ENCODE data around the gene CD109. TPM values are rescaled to one million over a fixed set of nuclear protein-coding genes. Genes with fewer than 3 reads are reported as not detected.

CD109 gene
- total RNA-seq, 1 experiment from 2014 or later, result 1.3 TPM

DNA sequence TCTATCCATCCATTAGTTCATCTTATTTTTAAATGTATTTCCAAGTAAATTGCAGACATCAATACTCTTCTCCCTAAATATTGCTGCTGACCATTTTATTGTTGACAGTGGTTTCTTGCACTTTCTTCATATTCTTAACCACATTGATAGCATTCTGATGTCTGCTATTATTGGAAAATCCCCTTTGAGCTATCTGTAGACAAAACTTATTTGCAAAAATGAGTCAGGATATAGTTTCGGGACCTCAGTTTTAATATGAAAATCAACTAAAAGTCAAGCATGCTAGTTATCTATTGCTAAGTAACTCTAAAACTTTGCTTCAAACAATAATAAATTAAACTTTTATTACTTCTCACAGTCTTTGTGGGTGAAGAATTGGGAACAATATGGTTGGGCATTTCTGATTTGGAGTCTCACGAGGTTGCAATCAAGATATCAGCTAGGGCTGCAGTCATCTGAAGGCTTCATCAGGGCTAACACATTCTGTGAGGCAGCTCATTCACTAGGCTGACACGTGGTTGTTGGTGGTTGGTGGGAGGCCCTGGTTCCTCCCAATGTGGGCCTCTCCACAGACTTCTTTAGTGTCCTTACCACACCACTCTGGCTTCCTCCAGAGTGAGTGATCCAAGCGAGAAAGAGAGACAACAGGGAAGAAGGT is 32.7 kb downstream of the CD109 start:
- Histone ChIP-seq H3K27me3 (ENCODE audit: control insufficient read depth, insufficient read depth, low read length) (no peaks in the 10 kb centered on the region), H3K36me3 (replicated peaks; ENCODE audit: control insufficient read depth, insufficient read depth, low read length) (no peaks in the 10 kb centered on the region), H3K4me3 (ENCODE audit: insufficient read depth, low read depth, low read length) (no peak overlapping the region)
- DNase-seq, result no peak

DNA sequence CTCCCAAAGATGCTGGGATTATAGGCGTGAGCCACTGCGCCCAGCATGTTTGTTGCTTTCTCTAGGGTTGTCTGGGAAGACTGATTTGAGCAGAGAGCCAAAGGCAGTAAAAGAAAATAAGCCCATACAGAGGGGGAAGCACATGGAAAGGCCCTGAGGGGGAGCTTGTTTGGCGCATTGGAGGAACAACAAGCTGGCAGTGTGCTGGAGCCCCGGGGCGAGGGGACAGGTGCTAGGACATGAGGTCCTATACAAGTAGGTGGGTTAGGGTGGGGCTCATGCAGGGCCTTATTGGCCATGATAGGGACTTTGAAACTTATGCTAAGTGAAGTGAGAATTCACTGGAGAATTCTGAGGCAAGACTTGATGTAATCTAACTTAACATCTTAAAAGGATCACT is 35.3 kb downstream of the CD109 start:
- Histone ChIP-seq H3K4me3 (ENCODE audit: insufficient read depth, low read depth, low read length) (no peak overlapping the region), H3K27me3 (ENCODE audit: control insufficient read depth, insufficient read depth, low read length) (no peaks in the 10 kb centered on the region), H3K36me3 (replicated peaks; ENCODE audit: control insufficient read depth, insufficient read depth, low read length) (no peaks in the 10 kb centered on the region)
- DNase-seq, result no peak

DNA sequence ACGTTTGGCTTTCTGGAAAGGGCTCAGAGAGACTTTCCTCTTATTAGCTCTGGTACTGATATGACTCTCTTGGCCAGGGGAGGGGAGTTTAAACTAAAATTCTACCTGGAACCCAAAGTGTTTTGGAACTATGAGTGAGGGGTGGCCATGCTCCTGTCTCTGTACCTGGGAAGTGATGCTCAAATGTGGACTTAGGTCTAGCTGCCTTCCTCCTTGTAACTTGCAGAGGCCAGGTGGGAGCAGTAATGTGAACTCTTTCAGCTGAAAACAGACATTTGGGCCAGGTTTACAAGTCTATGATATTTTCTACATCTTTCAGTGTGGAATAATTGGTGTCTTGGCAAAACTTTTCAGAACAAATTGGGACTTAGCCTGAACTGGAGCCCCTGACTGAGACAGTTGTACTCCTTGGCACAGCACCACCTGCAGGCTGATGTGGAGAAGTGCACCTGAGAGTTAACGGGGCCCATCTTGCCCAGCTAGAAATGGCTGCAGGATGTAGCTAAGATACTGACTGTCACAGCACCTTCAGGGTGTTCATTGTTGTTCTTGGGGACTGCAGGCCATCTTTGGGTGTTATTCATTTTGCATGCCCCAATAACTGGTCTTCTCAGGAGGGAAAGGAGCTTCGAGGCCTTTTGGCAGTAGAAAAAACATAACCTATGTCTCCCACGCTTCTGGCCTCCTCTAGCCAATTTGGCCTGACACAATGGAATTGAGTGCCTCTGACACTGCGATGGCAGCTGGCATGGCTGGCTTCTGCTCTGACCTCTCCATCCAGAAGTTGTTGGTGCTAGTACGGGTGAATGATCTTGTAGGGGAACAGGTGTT is 37.1 kb downstream of the CD109 start:
- H3K36me3 ChIP-seq (replicated peaks; ENCODE audit: control insufficient read depth, insufficient read depth, low read length), result no peaks in the 10 kb centered on the region

DNA sequence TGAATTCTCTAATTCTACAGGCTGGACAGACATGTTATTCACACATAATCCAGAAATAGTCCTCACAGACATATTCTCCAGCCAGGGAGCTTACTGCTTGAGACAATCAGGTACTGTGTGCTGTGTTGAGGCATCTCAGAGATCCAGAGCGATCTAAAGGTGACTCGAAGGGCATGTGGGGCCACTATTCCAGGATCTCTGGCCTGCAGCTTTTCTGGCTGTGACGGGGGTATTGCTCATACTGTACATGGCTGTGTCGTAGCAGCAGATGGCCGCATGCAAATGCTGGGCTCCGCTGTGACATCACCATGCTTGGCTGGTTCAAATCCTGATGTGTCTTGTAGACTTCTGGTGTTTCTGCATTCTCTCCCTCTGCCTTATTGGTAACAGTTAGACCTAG is 37.8 kb downstream of the CD109 start:
- H3K36me3 ChIP-seq (replicated peaks; ENCODE audit: control insufficient read depth, insufficient read depth, low read length), result no peaks in the 10 kb centered on the region

More for the DNA sequence above, 37.1 kb downstream of the CD109 start:
- no peak overlapping the region for H3K4me3 ChIP-seq (ENCODE audit: insufficient read depth, low read depth, low read length)
- peak; percentile 56 for DNase-seq
- H3K27me3 ChIP-seq (ENCODE audit: control insufficient read depth, insufficient read depth, low read length), result no peaks in the 10 kb centered on the region

DNA sequence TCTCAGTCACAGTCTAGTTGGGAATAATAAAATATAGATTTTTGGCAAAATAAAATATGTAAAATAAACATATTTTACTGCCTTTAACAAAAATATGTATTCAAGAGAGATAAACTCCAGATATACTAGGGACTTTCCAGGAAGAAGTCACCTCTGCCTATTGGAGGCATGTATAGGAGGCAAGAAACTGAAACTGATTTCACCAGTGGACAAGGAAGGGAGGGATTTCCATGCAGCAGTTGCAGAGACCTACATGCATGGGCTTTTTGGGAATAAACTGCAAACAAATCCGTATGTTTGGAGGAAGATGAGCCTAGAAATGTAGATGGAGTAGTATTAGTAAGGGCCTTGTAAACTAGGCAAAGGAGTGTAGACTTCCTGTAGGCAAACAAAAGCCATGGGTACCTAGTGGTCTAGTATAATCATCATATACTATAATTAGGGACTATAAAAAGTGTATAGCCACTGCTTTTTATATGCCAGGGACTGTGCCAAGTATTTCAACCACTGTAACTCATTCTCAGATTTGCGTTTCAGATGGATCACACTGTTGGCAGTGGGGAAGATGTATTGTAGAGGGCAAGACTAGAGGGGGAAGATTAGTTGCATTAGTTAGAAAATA is 38.9 kb downstream of the CD109 start:
- Histone ChIP-seq H3K4me3 (ENCODE audit: insufficient read depth, low read depth, low read length) (no peak overlapping the region), H3K36me3 (replicated peaks; ENCODE audit: control insufficient read depth, insufficient read depth, low read length) (no peaks in the 10 kb centered on the region), H3K27me3 (ENCODE audit: control insufficient read depth, insufficient read depth, low read length) (no peaks in the 10 kb centered on the region)
- no peak for DNase-seq

More for the DNA sequence above, 37.8 kb downstream of the CD109 start:
- H3K4me3 ChIP-seq (ENCODE audit: insufficient read depth, low read depth, low read length), result no peak overlapping the region
- DNase-seq, result no peak
- no peaks in the 10 kb centered on the region for H3K27me3 ChIP-seq (ENCODE audit: control insufficient read depth, insufficient read depth, low read length)

DNA sequence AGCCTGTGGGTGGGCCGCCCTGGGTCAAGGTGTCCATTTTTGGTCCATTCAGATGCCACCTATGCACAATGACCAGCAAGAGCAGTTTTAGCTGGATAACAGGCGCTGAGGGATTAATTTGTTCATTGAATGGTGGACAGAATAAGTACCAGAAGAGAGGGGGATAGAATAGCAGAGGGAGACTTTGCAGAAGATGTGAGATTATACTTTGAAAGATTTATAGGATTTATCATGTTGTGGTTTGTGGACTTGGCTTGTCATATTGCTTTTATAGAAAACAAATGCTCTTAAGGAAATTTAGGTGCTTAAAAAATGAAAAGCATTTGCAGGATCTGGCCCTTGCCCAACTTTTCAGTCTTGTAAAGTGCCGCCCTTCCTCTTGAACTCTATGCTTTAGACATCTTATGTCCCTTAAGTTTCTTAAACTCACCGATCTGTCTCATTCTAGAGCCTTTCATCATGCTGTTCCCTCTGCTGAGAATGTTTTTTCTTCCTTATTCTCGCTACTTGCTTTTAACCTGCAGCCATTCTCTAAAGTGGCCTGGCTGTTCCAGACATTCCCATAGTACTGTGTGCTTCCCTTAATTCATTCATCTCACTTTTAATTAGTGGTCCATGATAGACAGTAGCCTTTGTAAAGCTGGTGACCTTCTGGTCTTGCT is 42.5 kb downstream of the CD109 start:
- no peaks in the 10 kb centered on the region for H3K36me3 ChIP-seq (replicated peaks; ENCODE audit: control insufficient read depth, insufficient read depth, low read length)
- H3K4me3 ChIP-seq (ENCODE audit: insufficient read depth, low read depth, low read length), result no peak overlapping the region
- no peak for DNase-seq
- no peaks in the 10 kb centered on the region for H3K27me3 ChIP-seq (ENCODE audit: control insufficient read depth, insufficient read depth, low read length)

DNA sequence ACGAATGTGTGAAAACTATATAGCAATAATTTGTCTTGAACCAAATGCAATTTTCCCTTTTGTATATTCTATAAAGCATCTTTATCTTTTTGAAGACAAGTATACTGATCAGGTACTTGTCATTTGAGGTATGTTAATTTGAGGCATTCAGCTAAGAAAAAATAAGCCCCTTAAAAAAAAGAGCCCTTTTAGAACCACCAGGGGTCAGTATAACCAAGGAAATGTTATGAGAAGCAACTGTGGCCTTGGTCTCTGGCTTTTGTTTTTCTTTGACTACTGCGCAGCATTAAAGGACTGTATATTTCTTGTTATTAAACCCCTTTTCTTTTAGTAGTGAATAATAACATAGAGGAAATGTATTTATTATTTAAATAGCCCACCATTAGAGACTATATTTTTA is 43.1 kb downstream of the CD109 start:
- H3K36me3 ChIP-seq (replicated peaks; ENCODE audit: control insufficient read depth, insufficient read depth, low read length), result no peaks in the 10 kb centered on the region
- no peak overlapping the region for H3K4me3 ChIP-seq (ENCODE audit: insufficient read depth, low read depth, low read length)
- DNase-seq, result peak; percentile 42
- H3K27me3 ChIP-seq (ENCODE audit: control insufficient read depth, insufficient read depth, low read length), result no peaks in the 10 kb centered on the region

DNA sequence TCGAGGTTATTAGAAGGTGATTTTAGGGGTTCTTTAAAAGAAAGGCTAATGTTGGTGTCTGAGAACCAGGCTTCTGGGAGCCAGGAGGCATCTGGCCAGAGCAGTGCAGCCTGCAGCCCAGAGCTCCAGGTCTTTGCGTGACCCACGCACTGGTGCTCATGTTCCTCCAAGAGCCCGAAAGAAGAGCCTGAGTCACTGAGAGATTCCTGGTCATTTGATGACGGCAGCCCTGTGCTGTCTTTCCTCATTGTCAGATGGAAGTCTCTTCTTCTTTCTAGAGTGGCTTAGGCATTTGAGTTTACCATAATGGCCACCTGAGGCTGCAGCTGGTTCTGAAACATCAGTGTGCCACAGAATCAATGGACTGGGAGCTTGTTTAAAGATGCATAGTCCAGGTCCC is 46.4 kb downstream of the CD109 start:
- DNase-seq, result no peak
- Histone ChIP-seq H3K27me3 (ENCODE audit: control insufficient read depth, insufficient read depth, low read length) (no peaks in the 10 kb centered on the region), H3K36me3 (replicated peaks; ENCODE audit: control insufficient read depth, insufficient read depth, low read length) (no peaks in the 10 kb centered on the region), H3K4me3 (ENCODE audit: insufficient read depth, low read depth, low read length) (no peak overlapping the region)

DNA sequence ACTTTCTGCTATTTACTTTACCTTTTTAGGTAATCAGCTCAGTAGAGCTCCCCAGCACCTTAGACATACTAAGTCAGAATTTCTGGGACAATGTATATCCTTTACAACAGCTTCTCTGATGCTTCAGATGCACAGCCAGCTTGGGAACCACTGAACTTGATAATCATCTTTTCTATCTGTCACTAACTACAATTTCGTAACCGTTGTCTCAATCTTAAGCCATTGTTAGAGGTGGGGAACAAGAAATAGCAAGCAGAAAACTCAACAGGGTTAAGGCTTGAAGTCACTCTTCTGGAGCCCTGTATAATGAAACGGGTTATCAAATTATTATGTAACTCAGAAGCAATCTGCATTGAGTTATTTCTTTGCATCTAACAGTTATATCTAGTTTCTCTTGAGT is 47.1 kb downstream of the CD109 start:
- Histone ChIP-seq H3K4me3 (ENCODE audit: insufficient read depth, low read depth, low read length) (no peak overlapping the region), H3K27me3 (ENCODE audit: control insufficient read depth, insufficient read depth, low read length) (no peaks in the 10 kb centered on the region), H3K36me3 (replicated peaks; ENCODE audit: control insufficient read depth, insufficient read depth, low read length) (no peaks in the 10 kb centered on the region)
- DNase-seq, result no peak

DNA sequence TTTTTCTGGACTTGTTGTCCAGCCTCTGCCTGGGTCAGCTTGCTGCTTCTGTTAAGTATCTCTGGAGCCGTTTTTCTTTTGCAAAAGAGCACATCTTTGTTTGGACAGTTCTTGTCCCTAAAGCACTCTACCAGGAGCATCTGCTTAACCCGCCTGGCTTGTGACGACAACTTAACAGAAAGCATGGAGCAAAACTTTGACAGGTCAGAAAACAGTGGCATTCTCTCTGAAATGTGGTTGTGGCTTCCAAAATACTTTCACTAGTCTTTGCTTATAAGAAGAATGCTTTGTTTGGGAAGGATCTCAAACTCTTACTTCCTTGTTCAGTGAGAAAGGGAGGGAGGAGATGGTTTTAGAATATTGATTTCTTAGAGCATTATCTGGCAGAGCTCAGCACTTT is 47.6 kb downstream of the CD109 start:
- H3K4me3 ChIP-seq (ENCODE audit: insufficient read depth, low read depth, low read length), result no peak overlapping the region
- no peaks in the 10 kb centered on the region for H3K36me3 ChIP-seq (replicated peaks; ENCODE audit: control insufficient read depth, insufficient read depth, low read length)
- no peak for DNase-seq
- H3K27me3 ChIP-seq (ENCODE audit: control insufficient read depth, insufficient read depth, low read length), result no peaks in the 10 kb centered on the region

DNA sequence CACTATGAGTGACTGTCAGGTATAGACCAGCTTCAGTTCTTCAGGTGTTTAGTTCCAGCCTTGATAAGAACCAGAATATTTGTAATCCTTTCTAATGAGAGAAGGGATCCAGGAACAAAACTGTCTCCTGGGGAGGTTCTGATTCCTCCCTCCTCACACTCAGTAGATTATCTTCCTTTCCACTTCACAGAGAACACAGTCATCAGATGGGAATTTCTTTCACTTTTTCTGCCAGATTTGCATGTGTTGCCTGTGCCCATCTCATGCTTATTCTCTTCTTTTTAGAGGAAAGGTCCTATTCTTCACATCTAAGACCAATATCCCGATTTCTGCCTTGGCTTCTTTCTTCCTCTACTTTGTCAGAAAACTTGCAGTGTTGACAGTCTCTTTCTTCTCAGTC is 50.8 kb downstream of the CD109 start:
- DNase-seq, result no peak
- Histone ChIP-seq H3K27me3 (ENCODE audit: control insufficient read depth, insufficient read depth, low read length) (no peaks in the 10 kb centered on the region), H3K4me3 (ENCODE audit: insufficient read depth, low read depth, low read length) (no peak overlapping the region), H3K36me3 (replicated peaks; ENCODE audit: control insufficient read depth, insufficient read depth, low read length) (no peaks in the 10 kb centered on the region)

DNA sequence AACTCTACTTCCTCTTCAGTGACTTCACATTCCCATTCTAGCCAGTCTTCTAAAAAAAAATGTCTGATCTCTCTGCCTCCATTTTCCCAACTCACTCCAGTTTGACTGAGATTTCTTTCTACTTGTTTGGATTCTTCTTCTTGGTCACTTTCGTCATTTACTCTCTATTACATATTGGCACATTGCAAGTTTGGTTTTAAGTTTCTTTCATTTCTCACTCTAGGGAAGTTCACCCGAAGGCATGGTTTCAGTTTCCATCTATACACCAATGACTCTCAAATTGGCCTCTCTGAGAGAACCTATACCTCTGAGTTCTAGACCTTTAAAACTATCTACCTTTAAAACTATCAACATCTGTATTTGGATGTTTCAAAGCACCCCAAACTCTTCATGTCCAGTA is 51.3 kb downstream of the CD109 start:
- no peak for DNase-seq
- Histone ChIP-seq H3K27me3 (ENCODE audit: control insufficient read depth, insufficient read depth, low read length) (no peaks in the 10 kb centered on the region), H3K36me3 (replicated peaks; ENCODE audit: control insufficient read depth, insufficient read depth, low read length) (no peaks in the 10 kb centered on the region), H3K4me3 (ENCODE audit: insufficient read depth, low read depth, low read length) (no peak overlapping the region)

DNA sequence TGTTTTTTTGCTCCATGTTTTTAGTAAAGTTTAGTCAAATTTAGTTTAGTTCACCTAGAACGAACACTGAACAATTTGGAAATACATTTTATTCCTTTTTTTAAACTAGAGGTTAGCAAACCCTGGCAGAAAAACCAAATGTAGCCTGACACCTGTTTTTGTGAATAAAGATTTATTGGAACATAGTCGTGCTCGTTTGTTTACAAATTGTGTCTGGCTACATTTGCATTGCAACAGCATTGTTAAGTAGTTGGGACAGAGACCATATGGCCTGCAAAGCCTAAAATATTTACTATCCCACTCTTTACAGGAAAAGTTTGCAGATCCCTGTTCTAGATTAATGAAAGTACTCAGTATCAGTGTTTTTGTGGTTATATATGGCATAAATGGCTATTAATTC is 56.9 kb downstream of the CD109 start:
- H3K36me3 ChIP-seq (replicated peaks; ENCODE audit: control insufficient read depth, insufficient read depth, low read length), result no peaks in the 10 kb centered on the region
- no peak for DNase-seq
- no peak overlapping the region for H3K4me3 ChIP-seq (ENCODE audit: insufficient read depth, low read depth, low read length)

DNA sequence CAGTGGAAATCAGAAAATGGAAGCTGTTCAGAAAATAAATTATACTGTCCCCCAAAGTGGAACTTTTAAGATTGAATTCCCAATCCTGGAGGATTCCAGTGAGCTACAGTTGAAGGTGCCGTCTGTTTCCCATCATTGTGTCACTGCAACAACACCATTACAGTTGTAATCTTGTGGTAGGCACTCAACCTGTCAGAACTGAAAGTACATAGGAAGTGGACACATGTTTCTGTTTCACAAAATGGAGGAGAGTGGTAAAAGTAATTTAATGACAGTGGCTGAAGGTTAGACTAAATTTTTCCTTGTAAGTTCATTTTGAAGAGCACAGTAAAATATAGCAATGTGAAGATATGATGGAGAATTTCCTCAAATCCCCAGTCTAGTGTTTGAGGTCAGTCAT is 70.0 kb downstream of the CD109 start:
- Histone ChIP-seq H3K4me3 (ENCODE audit: insufficient read depth, low read depth, low read length) (no peak overlapping the region), H3K36me3 (replicated peaks; ENCODE audit: control insufficient read depth, insufficient read depth, low read length) (no peaks in the 10 kb centered on the region), H3K27me3 (ENCODE audit: control insufficient read depth, insufficient read depth, low read length) (no peaks in the 10 kb centered on the region)
- no peak for DNase-seq

More for the DNA sequence above, 56.9 kb downstream of the CD109 start:
- no peaks in the 10 kb centered on the region for H3K27me3 ChIP-seq (ENCODE audit: control insufficient read depth, insufficient read depth, low read length)
